Heart left ventricle (tissue), 16 donors: Measurements from ENCODE around the gene UBA6. TPM values are rescaled to one million over a fixed set of nuclear protein-coding genes. Genes with fewer than 3 reads are reported as not detected.

Source experiments
- ATAC-seq, 4 donors: fragments of 200-7000 bp; cut with Tn5 transposase; one replicate each; pipeline ENCODE4 v1.9.1; 2020 to 2022; ENCODE audit warnings: moderate library complexity in 4 of 4, mild to moderate bottlenecking in 3 of 4, moderate number of reproducible peaks in 1 of 4
- DNase-seq, 5 donors: peaks; one replicate each; pipeline ENCODE4 v3.0.0-alpha.2; 2020
- H3K27ac ChIP-seq, 12 donors: fragments of 200-600 bp; sonication (generic) in 4 of 12; one replicate each; pipeline versions ENCODE4 v1.5.0 to v1.8.0; 2016 to 2022; ENCODE audit warnings: mild to moderate bottlenecking in 2 of 12
- H3K27me3 ChIP-seq, 9 donors: fragments of 200-600 bp; sonication (generic) in 2 of 9; one replicate each; pipeline versions ENCODE4 v1.5.1 to v1.8.0; 2016 to 2022; ENCODE audit warnings: mild to moderate bottlenecking in 3 of 9
- H3K36me3 ChIP-seq, 9 donors: fragments of 200-600 bp; sonication (generic) in 2 of 9; one replicate each; pipeline versions ENCODE4 v1.5.0 to v1.8.0; 2018 to 2022; ENCODE audit warnings: mild to moderate bottlenecking in 2 of 9
- H3K4me1 ChIP-seq, 12 donors: fragments of 200-600 bp; sonication (generic) in 4 of 12; one replicate each; pipeline versions ENCODE4 v1.5.0 to v1.8.0; 2016 to 2022; ENCODE audit warnings: mild to moderate bottlenecking in 3 of 12
- H3K4me3 ChIP-seq, 12 donors: fragments of 200-600 bp; sonication (generic) in 4 of 12; one replicate each; pipeline versions ENCODE4 v1.5.0 to v1.8.0; 2017 to 2022; ENCODE audit warnings: mild to moderate bottlenecking in 9 of 12, moderate library complexity in 4 of 12
- H3K9me3 ChIP-seq, 12 donors: fragments of 200-600 bp; sonication (generic) in 4 of 12; one replicate each; pipeline versions ENCODE4 v1.5.0 to v1.8.0; 2016 to 2022; ENCODE audit warnings: mild to moderate bottlenecking in 1 of 12
- POLR2A ChIP-seq, 2 donors: fragments of 450-650 bp; IDR thresholded peaks; one replicate each; pipeline ENCODE4 v1.6.1; 2017; ENCODE audit warnings: antibody characterized with exemption in 2 of 2, mild to moderate bottlenecking in 2 of 2, moderate library complexity in 2 of 2
- WGBS, 4 donors: extraction: QIAGEN DNeasy Blood & Tissue Kit in 2 of 4; methylation state at CpG; one replicate each; pipeline versions ENCODE4 v1.1.5 to v1.1.7; 2013 to 2018; 5-methylcytosine and 5-hydroxymethylcytosine counted together
- intact Hi-C, 10 donors: fragments of 100-400 bp; cut with DNase I; formaldehyde crosslinking; loops; one replicate each; pipeline versions ENCODE4 v1.11.1 to v1.14.2; 2022
- polyA plus RNA-seq, 2 donors: library from polyadenylated mRNA; stranded (reverse); fragments of 200-250 nt; gene quantifications; one replicate each; pipeline ENCODE4 v1.2.3, GENCODE V29; 2013
- total RNA-seq, 9 donors: library from RNA; depleted of rRNA in 2 of 9; stranded (reverse); fragments of >200 nt in 2 of 9; fragmentation: NEBNext Ultra II Directional in 3 of 9; extraction: Animal tissue kit (Norgen Biotek cat#: 25700) in 3 of 9; gene quantifications; one replicate each; pipeline versions ENCODE4 v1.1.0 to v1.2.4, GENCODE V29; 2016 to 2023
- TF ChIP-seq, protein P1 (sequence below), 12 donors: fragments of 200-600 bp; sonication (generic) in 4 of 12; IDR thresholded peaks; one replicate each; pipeline versions ENCODE4 v1.5.0 to v1.8.0; 2018 to 2022; ENCODE audit warnings: antibody characterized with exemption in 12 of 12, mild to moderate bottlenecking in 5 of 12
- donor health status: ischemic (EF 13 %, LVEDD 7.1; RV severe dilation, severe dysfunction).
- donor health status: healthy with polysubstance abuse.
- donor health status: DM: no; HTN: yes; CAD: no.
- donor health status: DM: no; HTN: no; CAD: no.
- donor health status: ischemic (EF 25% LVEDD 6.9; RV normal size, moderate dysfunction).
- donor health status: ischemic (EF 25% LVEDD 5.7; RV mildly dilated, moderate dysfunction).
- donor health status: healthy.
- donor health status: DM: yes; HTN: yes; CAD: no.
- donor health status: ischemic (EF 35%, LVEDD 5.7; RV mildly dilated, moderate dysfunction).
- donor health status: nonischemic (EF 11% LVEDD 7.7; RV severe dilation, severe dysfunction).
- donor health status: DM: yes; HTN: yes; CAD: no.
- donor health status: PGD.
- donor health status: ischemic (EF 29% LVEDD 5.4; RV normal size, mild dysfunction).
- donor health status: nonischemic (EF 23%, LVEDD 6.1; RV moderate dilation, normal function).

Gene UBA6
- total and polyA plus RNA-seq, 11 donors = 3.1 to 35.3 (median 19.7) TPM

DNA sequence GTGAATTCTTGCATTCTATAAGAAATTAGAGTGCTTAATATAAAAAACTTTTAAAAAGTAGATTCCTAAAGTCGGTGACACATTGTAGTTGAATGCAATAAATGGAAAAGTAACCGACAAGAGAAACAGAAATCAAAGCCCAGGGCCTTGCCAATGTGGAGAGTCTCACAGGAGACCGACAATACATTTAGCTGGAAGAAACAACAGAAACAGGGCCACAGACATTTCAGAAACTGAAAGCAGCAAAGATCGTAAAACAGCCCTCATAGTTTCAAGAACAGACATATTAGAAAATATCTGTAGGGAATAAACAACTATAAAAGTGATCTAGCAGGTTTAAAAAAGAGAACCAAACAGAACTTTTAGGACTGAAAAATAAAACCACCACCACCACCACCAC, 92.9 kb downstream of the UBA6 start:
- H3K4me1 ChIP-seq = no peaks in the 10 kb centered on the region
- no peaks in the 10 kb centered on the region for H3K36me3 ChIP-seq
- no peaks in the 10 kb centered on the region for H3K27me3 ChIP-seq
- H3K27ac ChIP-seq = no peak overlapping the region
- DNase-seq = no peak
- no peak overlapping the region for H3K4me3 ChIP-seq
- peaks cover 0 to 29% (median 5%) of the 10 kb centered on the region in 12 donors for H3K9me3 ChIP-seq
- no peak for TF ChIP-seq POLR2A (IDR thresholded peaks at IDR 0.05)
- TF ChIP-seq, protein P1, sequence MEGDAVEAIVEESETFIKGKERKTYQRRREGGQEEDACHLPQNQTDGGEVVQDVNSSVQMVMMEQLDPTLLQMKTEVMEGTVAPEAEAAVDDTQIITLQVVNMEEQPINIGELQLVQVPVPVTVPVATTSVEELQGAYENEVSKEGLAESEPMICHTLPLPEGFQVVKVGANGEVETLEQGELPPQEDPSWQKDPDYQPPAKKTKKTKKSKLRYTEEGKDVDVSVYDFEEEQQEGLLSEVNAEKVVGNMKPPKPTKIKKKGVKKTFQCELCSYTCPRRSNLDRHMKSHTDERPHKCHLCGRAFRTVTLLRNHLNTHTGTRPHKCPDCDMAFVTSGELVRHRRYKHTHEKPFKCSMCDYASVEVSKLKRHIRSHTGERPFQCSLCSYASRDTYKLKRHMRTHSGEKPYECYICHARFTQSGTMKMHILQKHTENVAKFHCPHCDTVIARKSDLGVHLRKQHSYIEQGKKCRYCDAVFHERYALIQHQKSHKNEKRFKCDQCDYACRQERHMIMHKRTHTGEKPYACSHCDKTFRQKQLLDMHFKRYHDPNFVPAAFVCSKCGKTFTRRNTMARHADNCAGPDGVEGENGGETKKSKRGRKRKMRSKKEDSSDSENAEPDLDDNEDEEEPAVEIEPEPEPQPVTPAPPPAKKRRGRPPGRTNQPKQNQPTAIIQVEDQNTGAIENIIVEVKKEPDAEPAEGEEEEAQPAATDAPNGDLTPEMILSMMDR (IDR thresholded peaks at IDR 0.05) = no peak
- ATAC-seq = no peak
- 88 to 92% (median 90%) methylated on average over 4 of the region's 4 CpGs for WGBS, 4 donors
- intact Hi-C loops = no loop called here

DNA sequence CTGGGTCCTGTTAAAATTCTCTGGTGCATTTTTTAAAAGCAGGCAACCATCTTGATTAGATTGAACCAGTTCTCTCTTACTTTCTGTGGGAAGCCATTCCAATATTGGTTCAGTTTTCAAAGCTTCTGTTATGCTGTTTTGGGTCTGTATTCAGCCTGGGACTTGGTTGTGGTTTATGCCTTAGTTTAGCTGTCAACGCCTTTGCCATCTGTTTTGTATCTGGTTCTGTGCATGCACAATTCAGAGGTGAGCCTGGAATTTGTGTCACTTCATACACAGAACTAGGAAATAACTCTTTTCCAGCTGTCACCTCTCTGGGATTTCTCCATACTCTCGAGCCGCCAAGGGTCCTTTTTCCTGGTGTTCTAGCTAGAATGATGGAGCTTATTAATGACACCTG, 96.2 kb downstream of the UBA6 start:
- TF ChIP-seq, protein P1 (IDR thresholded peaks at IDR 0.05) = no peak
- no peak for TF ChIP-seq POLR2A (IDR thresholded peaks at IDR 0.05)
- intact Hi-C loops = no loop called here
- DNase-seq (no peak), ATAC-seq (no peak)
- Histone ChIP-seq H3K27ac (no peak overlapping the region), H3K36me3 (no peaks in the 10 kb centered on the region), H3K27me3 (no peaks in the 10 kb centered on the region), H3K4me1 (no peaks in the 10 kb centered on the region), H3K9me3 (peaks cover 0 to 9% (median under 1%) of the 10 kb centered on the region in 12 donors), H3K4me3 (no peak overlapping the region)
- 31 to 42% (median 36%) methylated on average over 3 of the region's 3 CpGs for WGBS, 4 donors

DNA sequence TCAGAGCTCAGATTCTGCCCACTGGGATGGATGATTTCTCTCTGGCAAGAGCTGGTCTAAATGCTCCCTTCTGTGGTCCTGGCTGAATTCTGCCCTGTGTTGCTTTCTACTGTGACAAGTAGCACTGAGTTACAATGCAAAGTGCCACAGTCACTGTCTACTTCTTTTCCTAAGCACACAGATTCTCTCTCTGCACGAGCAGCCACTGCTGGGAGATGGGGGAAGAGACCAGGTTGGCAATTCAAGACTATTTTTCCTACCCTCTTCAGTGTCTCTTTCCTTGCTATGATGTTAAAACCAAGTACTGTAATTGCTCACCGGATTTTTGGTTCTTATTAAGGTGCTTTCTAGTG, 97.0 kb downstream of the UBA6 start:
- 79 to 83% (median 81%) methylated on average over 2 of the region's 2 CpGs for WGBS, 4 donors
- Histone ChIP-seq H3K36me3 (no peaks in the 10 kb centered on the region), H3K4me3 (no peak overlapping the region), H3K4me1 (no peaks in the 10 kb centered on the region), H3K9me3 (peaks cover 0 to 1% (median 0%) of the 10 kb centered on the region in 12 donors), H3K27me3 (no peaks in the 10 kb centered on the region), H3K27ac (no peak overlapping the region)
- no peak for TF ChIP-seq POLR2A (IDR thresholded peaks at IDR 0.05)
- TF ChIP-seq, protein P1 (IDR thresholded peaks at IDR 0.05) = no peak
- ATAC-seq = no peak
- intact Hi-C loops = no loop called here
- DNase-seq = no peak

DNA sequence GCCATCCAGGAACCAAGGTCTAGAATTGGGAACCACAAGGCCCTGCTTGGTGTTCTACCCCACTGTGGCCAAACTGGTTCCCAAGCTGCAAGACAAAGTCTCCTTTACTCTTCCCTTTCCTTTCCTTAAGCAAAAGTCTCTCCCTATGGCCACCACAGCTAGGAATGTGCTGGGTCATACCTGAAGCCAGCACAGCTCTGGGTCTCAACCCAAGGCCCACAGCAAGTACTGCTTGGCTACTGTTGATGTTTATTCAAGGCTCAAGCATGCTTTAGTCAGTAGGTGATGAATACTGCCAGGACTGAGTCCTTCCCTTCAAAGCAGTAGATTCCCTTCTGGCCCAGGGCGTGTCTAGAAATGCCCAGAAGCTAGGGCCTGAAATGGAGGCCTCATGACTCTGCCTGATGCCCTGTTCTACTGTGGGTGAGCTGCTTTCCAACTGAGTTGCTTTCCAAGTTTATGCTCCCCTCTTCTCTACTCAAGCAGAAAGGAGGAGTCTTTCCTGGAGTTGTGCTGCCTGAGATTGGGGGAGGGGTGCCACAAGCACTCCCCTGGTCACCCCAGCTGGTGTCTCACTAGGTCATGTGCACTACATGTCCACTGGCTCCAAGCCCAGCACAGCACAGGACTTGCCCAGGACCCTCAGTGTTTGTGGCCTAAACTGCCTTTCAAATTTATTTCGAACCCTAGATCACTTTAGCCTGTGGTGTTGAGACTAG, 97.5 kb downstream of the UBA6 start:
- Histone ChIP-seq H3K27ac (no peak overlapping the region), H3K27me3 (no peaks in the 10 kb centered on the region), H3K4me3 (no peak overlapping the region), H3K9me3 (no peaks in the 10 kb centered on the region), H3K36me3 (no peaks in the 10 kb centered on the region), H3K4me1 (no peaks in the 10 kb centered on the region)
- no peak for ATAC-seq
- intact Hi-C loops = no loop called here
- TF ChIP-seq POLR2A (IDR thresholded peaks at IDR 0.05) = no peak
- TF ChIP-seq, protein P1 (IDR thresholded peaks at IDR 0.05) = no peak
- 92 to 100% (median 97%) methylated on average over 2 of the region's 2 CpGs for WGBS, 4 donors
- no peak for DNase-seq
